RPMI8226 (cell line): ENCODE measurements around the gene STMN3.

Source experiments
- DNase-seq: peaks from one replicate; pipeline ENCODE4 v3.0.0-alpha.2; 2015

STMN3 gene

GRCh38 chr20:63653041-63653973 is at the start of gene STMN3:
STMN3 (minus strand) TSS chr20:63653424; CDS start chr20:63653345, 79 bp downstream.
- DNase-seq = peak; percentile 91

DNA sequence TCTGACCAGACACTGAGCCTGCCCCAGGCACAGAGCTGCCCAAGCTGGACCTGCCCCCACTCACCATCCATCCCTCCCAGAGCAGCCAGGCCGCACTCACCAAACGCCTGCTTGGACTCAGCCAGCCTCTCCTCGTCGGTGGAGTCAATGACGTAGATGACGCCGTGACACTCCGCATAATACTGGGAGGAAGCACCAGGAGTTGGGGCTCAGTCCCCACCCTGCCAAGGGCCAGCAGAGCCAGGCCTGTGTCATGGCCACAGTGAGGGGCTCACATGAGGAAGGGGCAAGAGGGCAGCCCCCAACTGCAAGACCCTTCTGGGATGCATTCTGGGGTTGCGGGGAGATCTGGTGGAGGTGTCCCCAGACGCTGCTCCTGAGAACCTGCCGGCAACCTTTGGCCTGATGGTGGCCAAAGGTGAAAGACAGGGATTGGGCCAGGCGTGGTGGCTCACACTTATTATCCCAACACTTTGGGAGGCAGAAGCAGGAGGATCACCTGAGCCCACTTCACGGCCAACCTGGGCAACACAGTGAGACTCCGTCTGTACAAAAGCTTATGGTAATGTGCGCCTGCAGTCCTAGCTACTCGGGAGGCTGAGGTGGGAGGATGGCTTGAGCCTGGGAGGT is 48.9 kb upstream of the STMN3 start:
- DNase-seq = no peak

DNA sequence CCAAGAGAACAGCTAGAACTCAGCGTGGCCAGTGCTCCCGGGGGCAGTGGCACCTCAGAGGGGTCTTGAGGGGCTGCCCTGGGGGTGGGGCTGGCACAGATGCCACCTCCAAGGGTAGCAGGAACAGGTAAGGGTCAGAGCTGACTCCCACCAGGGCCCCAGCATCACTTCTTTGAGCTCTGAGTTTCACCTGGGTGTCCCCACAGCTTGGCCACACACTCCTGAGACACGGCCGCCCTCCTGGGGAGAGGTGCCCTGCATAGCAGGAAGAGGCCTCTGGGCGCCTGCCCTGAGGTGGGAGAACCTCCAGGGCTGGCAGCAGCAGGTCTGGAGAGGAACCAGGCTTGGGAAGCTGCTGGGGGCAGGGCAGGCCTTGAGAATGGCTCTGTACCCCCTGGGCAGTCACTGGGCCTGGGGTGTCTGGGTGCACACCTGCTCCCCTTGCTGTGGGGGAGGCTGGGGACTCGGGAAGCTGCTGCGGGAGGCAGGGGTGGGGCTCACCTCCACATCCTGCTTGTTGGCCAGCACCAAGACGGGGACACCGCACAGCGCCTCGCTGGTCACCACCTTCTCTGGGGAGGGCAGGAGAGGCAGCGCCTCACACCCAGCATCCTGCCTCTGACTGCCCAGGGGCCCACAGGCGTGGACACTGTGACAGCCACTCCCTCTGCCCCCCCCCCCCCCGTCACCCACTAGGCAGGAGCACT is 48.3 kb upstream of the STMN3 start:
- DNase-seq = no peak

GRCh38 chr20:63701051-63701328 is 47.8 kb upstream of the STMN3 start:
- DNase-seq = no peak

- DNase-seq = no peak
Observed at GRCh38 chr20:63700199-63701050, 47.2 kb upstream of the STMN3 start.

DNA sequence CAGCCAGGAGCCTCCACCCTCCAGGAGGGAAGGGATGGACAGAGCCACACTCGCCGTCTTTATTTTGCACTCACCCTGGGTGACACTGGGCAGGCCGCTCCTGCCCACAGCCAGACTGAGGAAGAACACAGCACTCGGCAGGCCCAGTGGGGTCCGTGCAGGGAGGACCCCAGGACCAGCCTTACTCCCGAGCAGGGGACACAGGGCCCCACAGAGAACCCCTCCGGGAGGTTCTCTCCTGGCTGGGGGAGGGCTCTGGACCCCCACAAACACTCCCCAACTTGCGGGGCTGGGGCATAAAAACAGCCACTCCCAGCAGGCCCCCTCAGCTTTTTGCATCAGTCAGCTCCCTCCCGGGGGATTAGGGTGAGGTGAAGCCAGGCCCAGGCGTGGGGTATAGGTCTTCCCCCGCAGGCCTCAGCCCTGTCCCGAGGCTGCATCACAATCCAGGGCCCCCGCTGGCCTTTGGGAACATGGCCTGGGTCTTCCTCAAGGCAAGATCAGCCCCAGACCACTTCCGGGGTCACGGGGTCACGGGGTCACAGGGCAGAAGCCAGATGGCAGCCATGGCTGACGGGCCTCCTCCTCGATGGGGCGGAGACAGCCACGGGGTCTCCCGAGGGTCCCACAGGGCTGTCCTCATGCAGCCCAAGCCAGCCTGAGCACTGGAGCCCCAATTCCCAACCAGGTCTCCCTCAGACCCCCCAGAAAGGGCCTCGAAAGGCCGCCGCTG is 46.4 kb upstream of the STMN3 start:
- DNase-seq = no peak

GRCh38 chr20:63698739-63699465 is 45.7 kb upstream of the STMN3 start:
- no peak for DNase-seq

GRCh38 chr20:63697868-63698545 is 44.8 kb upstream of the STMN3 start:
- no peak for DNase-seq

- no peak for DNase-seq
Observed at GRCh38 chr20:63697357-63697867, 44.2 kb upstream of the STMN3 start.

DNA sequence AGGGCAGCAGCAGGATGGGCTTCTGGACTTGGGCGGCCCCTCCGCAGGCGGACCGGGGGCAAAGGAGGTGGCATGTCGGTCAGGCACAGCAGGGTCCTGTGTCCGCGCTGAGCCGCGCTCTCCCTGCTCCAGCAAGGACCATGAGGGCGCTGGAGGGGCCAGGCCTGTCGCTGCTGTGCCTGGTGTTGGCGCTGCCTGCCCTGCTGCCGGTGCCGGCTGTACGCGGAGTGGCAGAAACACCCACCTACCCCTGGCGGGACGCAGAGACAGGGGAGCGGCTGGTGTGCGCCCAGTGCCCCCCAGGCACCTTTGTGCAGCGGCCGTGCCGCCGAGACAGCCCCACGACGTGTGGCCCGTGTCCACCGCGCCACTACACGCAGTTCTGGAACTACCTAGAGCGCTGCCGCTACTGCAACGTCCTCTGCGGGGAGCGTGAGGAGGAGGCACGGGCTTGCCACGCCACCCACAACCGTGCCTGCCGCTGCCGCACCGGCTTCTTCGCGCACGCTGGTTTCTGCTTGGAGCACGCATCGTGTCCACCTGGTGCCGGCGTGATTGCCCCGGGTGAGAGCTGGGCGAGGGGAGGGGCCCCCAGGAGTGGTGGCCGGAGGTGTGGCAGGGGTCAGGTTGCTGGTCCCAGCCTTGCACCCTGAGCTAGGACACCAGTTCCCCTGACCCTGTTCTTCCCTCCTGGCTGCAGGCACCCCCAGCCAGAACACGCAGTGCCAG is 43.6 kb upstream of the STMN3 start, which contains the start of gene TNFRSF6B:
TSS of gene TNFRSF6B (plus strand) at position 25 of the 729 bp plus-strand sequence. CDS start at position 141, 116 bp downstream.
- DNase-seq = no peak

- DNase-seq = no peak
Observed at GRCh38 chr20:63696306-63696627, 43.0 kb upstream of the STMN3 start.

DNA sequence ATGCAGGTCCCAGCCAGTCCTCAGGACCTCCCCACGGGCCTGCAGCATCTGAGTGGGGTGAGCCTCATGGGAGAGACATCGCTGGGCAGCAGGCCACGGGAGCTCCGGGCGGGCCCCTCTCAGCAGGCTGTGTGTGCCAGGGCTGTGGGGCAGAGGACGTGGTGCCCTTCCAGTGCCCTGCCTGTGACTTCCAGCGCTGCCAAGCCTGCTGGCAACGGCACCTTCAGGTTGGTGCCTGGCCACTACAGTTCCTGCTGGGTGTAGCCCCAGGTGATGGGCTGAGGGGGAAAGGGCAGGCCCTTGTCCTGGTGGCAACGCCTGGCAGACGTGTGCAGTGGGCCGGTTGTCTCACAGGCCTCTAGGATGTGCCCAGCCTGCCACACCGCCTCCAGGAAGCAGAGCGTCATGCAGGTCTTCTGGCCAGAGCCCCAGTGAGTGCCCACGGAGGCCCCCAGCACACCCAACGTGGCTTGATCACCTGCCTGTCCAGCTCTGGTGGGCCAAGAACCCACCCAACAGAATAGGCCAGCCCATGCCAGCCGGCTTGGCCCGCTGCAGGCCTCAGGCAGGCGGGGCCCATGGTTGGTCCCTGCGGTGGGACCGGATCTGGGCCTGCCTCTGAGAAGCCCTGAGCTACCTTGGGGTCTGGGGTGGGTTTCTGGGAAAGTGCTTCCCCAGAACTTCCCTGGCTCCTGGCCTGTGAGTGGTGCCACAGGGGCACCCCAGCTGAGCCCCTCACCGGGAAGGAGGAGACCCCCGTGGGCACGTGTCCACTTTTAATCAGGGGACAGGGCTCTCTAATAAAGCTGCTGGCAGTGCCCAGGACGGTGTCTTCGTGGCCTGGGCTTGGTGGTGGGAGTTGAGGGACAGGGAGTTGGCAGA is 42.4 kb upstream of the STMN3 start:
- DNase-seq = no peak

DNA sequence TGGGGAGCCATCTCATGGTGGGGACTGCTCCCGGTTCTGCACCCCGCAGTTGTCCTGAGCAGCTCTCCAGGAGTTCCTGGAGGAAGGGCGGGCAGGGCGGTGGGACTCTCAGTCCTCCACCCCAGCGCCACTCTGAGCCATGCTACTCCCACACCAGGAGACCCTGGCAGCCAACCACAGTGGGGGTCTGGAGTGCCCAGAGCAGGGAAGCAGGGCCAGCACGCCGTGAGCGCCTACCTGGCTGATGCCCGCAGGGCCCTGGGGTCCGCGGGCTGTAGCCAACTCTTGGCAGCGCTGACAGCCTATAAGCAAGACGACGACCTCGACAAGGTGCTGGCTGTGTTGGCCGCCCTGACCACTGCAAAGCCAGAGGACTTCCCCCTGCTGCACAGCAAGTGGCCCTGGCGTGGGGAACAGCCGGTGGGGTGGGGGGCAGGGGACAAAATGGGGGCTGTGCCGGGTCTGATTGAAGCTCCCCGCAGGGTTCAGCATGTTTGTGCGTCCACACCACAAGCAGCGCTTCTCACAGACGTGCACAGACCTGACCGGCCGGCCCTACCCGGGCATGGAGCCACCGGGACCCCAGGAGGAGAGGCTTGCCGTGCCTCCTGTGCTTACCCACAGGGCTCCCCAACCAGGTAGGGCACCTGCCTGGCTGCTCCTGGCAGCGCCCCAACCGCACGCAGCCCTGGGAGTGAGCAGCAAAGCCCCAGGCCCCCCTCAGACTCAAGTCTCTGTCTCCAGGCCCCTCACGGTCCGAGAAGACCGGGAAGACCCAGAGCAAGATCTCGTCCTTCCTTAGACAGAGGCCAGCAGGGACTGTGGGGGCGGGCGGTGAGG is 41.6 kb upstream of the STMN3 start:
- no peak for DNase-seq

DNA sequence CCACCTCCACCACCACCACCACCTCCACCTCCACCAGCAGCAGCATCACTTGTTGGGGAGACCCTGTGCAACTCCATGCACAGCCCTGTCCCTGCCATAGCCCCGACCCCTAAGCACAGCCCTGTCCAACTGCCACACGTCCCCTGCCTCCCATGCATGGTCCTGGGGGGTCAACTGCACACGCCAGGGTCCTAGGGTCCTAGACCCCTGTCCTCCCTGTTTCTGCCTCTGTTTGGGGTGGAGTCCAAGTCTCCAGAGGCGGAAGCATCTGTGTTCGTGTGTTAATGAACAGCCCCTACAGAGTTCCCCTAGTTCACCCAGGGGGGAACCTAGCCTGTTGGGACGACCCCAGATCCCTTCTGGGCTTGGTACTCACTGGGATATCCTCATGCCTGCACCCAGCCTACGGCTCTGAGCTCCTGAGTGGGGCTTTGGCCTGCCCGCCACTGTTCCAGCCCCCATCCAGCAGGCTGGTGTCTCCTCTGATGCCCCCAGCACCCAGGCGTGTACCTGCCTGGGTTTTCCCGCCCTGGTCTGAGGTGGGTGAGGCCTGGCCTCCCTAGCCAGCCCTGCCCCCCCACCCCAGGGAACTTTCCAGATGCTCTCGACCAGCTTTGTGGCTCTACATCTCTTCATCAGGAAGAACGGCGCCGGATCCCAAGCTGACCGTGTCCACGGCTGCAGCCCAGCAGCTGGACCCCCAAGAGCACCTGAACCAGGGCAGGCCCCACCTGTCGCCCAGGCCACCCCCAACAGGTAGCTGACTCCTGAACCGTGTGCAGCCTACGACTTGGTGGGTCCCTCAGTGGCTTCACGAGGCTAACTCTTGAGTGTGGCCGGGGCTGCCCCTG is 40.7 kb upstream of the STMN3 start:
- no peak for DNase-seq

DNA sequence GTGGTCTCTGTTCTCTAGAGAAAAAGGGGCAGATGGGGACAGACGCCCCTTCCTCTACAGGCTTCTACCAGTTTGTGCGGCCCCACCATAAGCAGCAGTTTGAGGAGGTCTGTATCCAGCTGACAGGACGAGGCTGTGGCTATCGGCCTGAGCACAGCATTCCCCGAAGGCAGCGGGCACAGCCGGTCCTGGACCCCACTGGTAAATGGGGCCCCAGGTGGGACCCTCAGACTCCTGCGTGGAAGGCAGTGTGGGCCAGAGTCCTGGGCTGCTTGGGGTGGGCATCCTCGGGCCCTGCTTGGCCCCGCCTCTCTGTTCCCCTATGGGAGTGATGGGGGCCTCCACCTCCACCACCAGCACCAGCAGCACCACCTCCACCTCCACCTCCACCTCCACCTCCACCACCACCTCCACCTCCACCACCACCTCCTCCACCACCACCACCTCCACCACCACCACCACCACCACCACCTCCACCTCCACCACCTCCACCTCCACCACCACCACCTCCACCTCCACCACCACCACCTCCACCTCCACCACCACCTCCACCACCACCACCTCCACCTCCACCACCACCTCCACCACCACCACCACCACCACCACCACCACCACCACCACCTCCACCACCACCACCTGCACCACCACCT is 40.0 kb upstream of the STMN3 start:
- DNase-seq = no peak

- no peak for DNase-seq
Observed at GRCh38 chr20:63692436-63693082, 39.3 kb upstream of the STMN3 start.
